Retina (tissue), 1 donor: ENCODE measurements around the gene EVA1C.
"Not testable (repeated sequence)": the region's sequence is repeated elsewhere in the genome, so short reads cannot be mapped to it uniquely, and the experiment has no call there.

Experiments used
- DNase-seq: peaks from one replicate; pipeline ENCODE4 v3.0.0-alpha.2; 2016

The EVA1C gene

GRCh38 chr21:32412162-32413014, at the start of gene EVA1C:
Gene EVA1C, plus strand, starts transcription at chr21:32412706. Its CDS starts 148 bp downstream, at chr21:32412854.
- DNase-seq: peak; percentile 66

- DNase-seq: no peak
These were observed 48.1 kb upstream of the EVA1C start for GRCh38 chr21:32364387-32364786.

GRCh38 chr21:32364796-32365195, 47.7 kb upstream of the EVA1C start:
- DNase-seq: no peak

- peak; percentile 37 for DNase-seq
These were observed 46.3 kb upstream of the EVA1C start for GRCh38 chr21:32366191-32366590.

GRCh38 chr21:32367158-32367557, 45.3 kb upstream of the EVA1C start:
- no peak for DNase-seq

GRCh38 chr21:32368386-32368785, 44.1 kb upstream of the EVA1C start:
- no peak for DNase-seq

- not testable (repeated sequence) for DNase-seq
These were observed 43.5 kb upstream of the EVA1C start for GRCh38 chr21:32368961-32369360.

- no peak for DNase-seq
These were observed 41.3 kb upstream of the EVA1C start for GRCh38 chr21:32370998-32371766.

- no peak for DNase-seq
These were observed 40.6 kb upstream of the EVA1C start for GRCh38 chr21:32371913-32372314.

GRCh38 chr21:32372755-32373154, 39.8 kb upstream of the EVA1C start:
- DNase-seq: no peak

- no peak for DNase-seq
These were observed 35.0 kb upstream of the EVA1C start for GRCh38 chr21:32377506-32377905.

GRCh38 chr21:32377991-32378390, 34.5 kb upstream of the EVA1C start:
- no peak for DNase-seq

GRCh38 chr21:32378956-32379355, 33.5 kb upstream of the EVA1C start:
- no peak for DNase-seq

- no peak for DNase-seq
These were observed 31.6 kb upstream of the EVA1C start for GRCh38 chr21:32380940-32381339.

GRCh38 chr21:32381571-32381970, 30.9 kb upstream of the EVA1C start:
- DNase-seq: no peak

GRCh38 chr21:32382108-32382644, 30.3 kb upstream of the EVA1C start:
- DNase-seq: no peak

- DNase-seq: no peak
These were observed 28.7 kb upstream of the EVA1C start for GRCh38 chr21:32383812-32384211.

GRCh38 chr21:32386195-32386870, 26.2 kb upstream of the EVA1C start:
- DNase-seq: no peak

- no peak for DNase-seq
These were observed 25.4 kb upstream of the EVA1C start for GRCh38 chr21:32387151-32387550.

- no peak for DNase-seq
These were observed 24.2 kb upstream of the EVA1C start for GRCh38 chr21:32388306-32388705.

- no peak for DNase-seq
These were observed 23.0 kb upstream of the EVA1C start for GRCh38 chr21:32389337-32390015.

GRCh38 chr21:32390537-32391224, 21.8 kb upstream of the EVA1C start:
- DNase-seq: not testable (repeated sequence)
